Stomach (tissue), 4 donors: ENCODE results near the gene MYBL2.

Experiments used
- POLR2AphosphoS5 ChIP-seq, 3 donors: sonication (generic); formaldehyde crosslinking; IDR thresholded peaks; one replicate each; pipeline ENCODE4 v1.6.1; 2016; ENCODE audit warnings: antibody characterized with exemption in 3 of 3
- TF ChIP-seq, protein P1 (sequence below), 7 experiments: fragments of 450-650 bp in 4 of 7; fragments of 200-600 bp in 3 of 7; sonication (generic) in 3 of 7; IDR thresholded peaks; one replicate each; pipeline ENCODE4 v1.5.1; 2016 to 2019; ENCODE audit warnings: antibody characterized with exemption in 7 of 7, control low read depth in 2 of 7, mild to moderate bottlenecking in 1 of 7

DNA sequence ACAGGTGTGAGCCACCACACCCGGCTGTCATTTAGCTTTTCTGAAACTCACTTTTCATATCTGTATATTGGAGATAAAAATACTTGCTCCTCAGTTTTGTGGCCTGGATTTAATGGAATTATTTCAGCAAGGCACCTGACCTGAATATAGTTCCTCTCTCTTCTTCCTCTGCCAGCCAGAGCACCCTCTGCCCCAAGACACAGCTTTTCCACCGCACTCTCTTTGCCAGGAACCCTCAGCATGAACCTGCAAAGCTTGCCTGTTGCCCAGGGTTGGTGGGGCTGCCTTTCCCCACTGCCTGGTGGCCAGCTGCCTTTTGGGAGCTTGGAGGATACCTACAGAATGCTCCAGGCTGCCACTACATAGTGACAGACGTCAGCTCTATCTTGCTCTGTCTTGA lies 56.8 kb downstream of the MYBL2 start:
- TF ChIP-seq, protein P1, sequence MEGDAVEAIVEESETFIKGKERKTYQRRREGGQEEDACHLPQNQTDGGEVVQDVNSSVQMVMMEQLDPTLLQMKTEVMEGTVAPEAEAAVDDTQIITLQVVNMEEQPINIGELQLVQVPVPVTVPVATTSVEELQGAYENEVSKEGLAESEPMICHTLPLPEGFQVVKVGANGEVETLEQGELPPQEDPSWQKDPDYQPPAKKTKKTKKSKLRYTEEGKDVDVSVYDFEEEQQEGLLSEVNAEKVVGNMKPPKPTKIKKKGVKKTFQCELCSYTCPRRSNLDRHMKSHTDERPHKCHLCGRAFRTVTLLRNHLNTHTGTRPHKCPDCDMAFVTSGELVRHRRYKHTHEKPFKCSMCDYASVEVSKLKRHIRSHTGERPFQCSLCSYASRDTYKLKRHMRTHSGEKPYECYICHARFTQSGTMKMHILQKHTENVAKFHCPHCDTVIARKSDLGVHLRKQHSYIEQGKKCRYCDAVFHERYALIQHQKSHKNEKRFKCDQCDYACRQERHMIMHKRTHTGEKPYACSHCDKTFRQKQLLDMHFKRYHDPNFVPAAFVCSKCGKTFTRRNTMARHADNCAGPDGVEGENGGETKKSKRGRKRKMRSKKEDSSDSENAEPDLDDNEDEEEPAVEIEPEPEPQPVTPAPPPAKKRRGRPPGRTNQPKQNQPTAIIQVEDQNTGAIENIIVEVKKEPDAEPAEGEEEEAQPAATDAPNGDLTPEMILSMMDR (IDR thresholded peaks at IDR 0.05) = no peak
- no peak for TF ChIP-seq POLR2AphosphoS5 (IDR thresholded peaks at IDR 0.05)
